Heart right ventricle (tissue), 16 donors: Measurements from ENCODE around the gene DROSHA. TPM values are rescaled to one million over a fixed set of nuclear protein-coding genes. Genes with fewer than 3 reads are reported as not detected.
A peak's percentile ranks its signal among the peaks of the same experiment; 100 is the strongest.

Source experiments
- ATAC-seq, 8 donors: fragments of 200-7000 bp; cut with Tn5 transposase; one replicate each; pipeline ENCODE4 v1.9.1; 2020; ENCODE audit warnings: mild to moderate bottlenecking in 8 of 8, moderate library complexity in 8 of 8, moderate number of reproducible peaks in 1 of 8
- DNase-seq, 2 donors: peaks; one replicate each; pipeline ENCODE4 v3.0.0-alpha.2; 2020
- H3K27ac ChIP-seq, 10 donors: fragments of 200-600 bp; sonication (generic) in 2 of 10; one replicate each; pipeline versions ENCODE4 v1.5.0 to v1.8.0; 2020 to 2022; ENCODE audit warnings: mild to moderate bottlenecking in 3 of 10
- H3K27me3 ChIP-seq, 7 donors: fragments of 200-600 bp; one replicate each; pipeline ENCODE4 v1.8.0; 2021 to 2022; ENCODE audit warnings: mild to moderate bottlenecking in 2 of 7
- H3K36me3 ChIP-seq, 9 donors: fragments of 200-600 bp; sonication (generic) in 1 of 9; one replicate each; pipeline versions ENCODE4 v1.5.0 to v1.8.0; 2020 to 2022; ENCODE audit warnings: mild to moderate bottlenecking in 2 of 9
- H3K4me1 ChIP-seq, 9 donors: fragments of 200-600 bp; sonication (generic) in 1 of 9; one replicate each; pipeline versions ENCODE4 v1.5.0 to v1.8.0; 2020 to 2022; ENCODE audit warnings: mild to moderate bottlenecking in 4 of 9
- H3K4me3 ChIP-seq, 10 donors: fragments of 200-600 bp; sonication (generic) in 2 of 10; one replicate each; pipeline versions ENCODE4 v1.5.0 to v1.8.0; 2020 to 2022; ENCODE audit warnings: mild to moderate bottlenecking in 7 of 10, moderate library complexity in 2 of 10
- H3K9me3 ChIP-seq, 11 donors: fragments of 200-600 bp in 10 of 11; sonication (generic) in 2 of 11; one replicate each; pipeline versions ENCODE4 v1.5.0 to v1.8.0; 2013 to 2022; ENCODE audit warnings: mild to moderate bottlenecking in 2 of 11, control low read depth in 1 of 11, moderate library complexity in 1 of 11
- WGBS, 2 donors: extraction: QIAGEN DNeasy Blood & Tissue Kit; methylation state at CpG; one replicate each; pipeline ENCODE4 v1.1.7; 2013; ENCODE audit warnings: inconsistent platforms in 1 of 2; 5-methylcytosine and 5-hydroxymethylcytosine counted together
- intact Hi-C, 10 donors: fragments of 100-400 bp; cut with DNase I; formaldehyde crosslinking; loops; one replicate each; pipeline versions ENCODE4 v1.11.1 to v1.14.2; 2022
- polyA plus RNA-seq, 2 donors: library from polyadenylated mRNA; stranded (reverse); fragments of 200-250 nt; gene quantifications; one replicate each; pipeline ENCODE4 v1.2.3, GENCODE V29; 2013
- total RNA-seq, 10 donors: library from RNA; stranded (reverse); fragmentation: NEBNext Ultra II Directional in 3 of 10; extraction: Animal tissue kit (Norgen Biotek cat#: 25700) in 3 of 10; gene quantifications; one replicate each; pipeline versions ENCODE4 v1.2.1 to v1.2.4, GENCODE V29; 2021 to 2023
- TF ChIP-seq, protein P1 (sequence below), 9 donors: fragments of 200-600 bp; sonication (generic) in 2 of 9; IDR thresholded peaks; one replicate each; pipeline versions ENCODE4 v1.5.0 to v1.8.0; 2021 to 2022; ENCODE audit warnings: antibody characterized with exemption in 9 of 9, mild to moderate bottlenecking in 5 of 9, moderate library complexity in 1 of 9
- donor health status: Arrhythmogenic right ventricular cardiomyopathy.
- donor health status: ischemic (EF 13 %, LVEDD 7.1; RV severe dilation, severe dysfunction).
- donor health status: healthy with polysubstance abuse.
- donor health status: DM: no; HTN: yes; CAD: no.
- donor health status: DM: no; HTN: no; CAD: no.
- donor health status: ischemic (EF 25% LVEDD 6.9; RV normal size, moderate dysfunction).
- donor health status: ischemic (EF 25% LVEDD 5.7; RV mildly dilated, moderate dysfunction).
- donor health status: healthy.
- donor health status: DM: yes; HTN: yes; CAD: no.
- donor health status: Ischemic cardiomyopathy.
- donor health status: ischemic (EF 35%, LVEDD 5.7; RV mildly dilated, moderate dysfunction).
- donor health status: nonischemic (EF 11% LVEDD 7.7; RV severe dilation, severe dysfunction).
- donor health status: DM: yes; HTN: yes; CAD: no.
- donor health status: PGD.
- donor health status: ischemic (EF 29% LVEDD 5.4; RV normal size, mild dysfunction).
- donor health status: nonischemic (EF 23%, LVEDD 6.1; RV moderate dilation, normal function).

DROSHA gene
- total and polyA plus RNA-seq, 12 donors = 29.8 to 47.6 (median 36.2) TPM

DNA sequence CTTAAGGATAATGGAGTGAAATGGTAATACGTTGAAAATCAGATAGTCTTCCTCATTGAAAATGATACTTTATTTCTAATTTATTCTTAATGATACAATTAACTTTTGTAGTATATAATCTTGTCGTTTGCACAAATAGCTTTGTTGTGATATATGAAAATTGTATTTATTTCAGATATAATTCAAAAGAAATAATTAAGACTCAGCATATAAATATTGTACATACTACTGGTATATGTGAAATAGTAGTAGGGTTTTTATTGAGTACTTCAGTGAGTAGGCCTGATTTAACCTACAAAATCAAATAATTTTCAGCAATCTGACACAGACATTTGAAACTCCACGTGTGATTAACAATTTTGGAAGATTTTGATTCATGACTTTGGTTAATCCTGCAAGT is 5.0 kb upstream of the DROSHA start:
- H3K27ac ChIP-seq = no peak overlapping the region
- WGBS, 2 donors = 90 to 91% methylated on average over 3 of the region's 3 CpGs
- intact Hi-C loops = no loop called here
- no peaks in the 10 kb centered on the region for H3K27me3 ChIP-seq
- no peaks in the 10 kb centered on the region for H3K9me3 ChIP-seq
- TF ChIP-seq, protein P1, sequence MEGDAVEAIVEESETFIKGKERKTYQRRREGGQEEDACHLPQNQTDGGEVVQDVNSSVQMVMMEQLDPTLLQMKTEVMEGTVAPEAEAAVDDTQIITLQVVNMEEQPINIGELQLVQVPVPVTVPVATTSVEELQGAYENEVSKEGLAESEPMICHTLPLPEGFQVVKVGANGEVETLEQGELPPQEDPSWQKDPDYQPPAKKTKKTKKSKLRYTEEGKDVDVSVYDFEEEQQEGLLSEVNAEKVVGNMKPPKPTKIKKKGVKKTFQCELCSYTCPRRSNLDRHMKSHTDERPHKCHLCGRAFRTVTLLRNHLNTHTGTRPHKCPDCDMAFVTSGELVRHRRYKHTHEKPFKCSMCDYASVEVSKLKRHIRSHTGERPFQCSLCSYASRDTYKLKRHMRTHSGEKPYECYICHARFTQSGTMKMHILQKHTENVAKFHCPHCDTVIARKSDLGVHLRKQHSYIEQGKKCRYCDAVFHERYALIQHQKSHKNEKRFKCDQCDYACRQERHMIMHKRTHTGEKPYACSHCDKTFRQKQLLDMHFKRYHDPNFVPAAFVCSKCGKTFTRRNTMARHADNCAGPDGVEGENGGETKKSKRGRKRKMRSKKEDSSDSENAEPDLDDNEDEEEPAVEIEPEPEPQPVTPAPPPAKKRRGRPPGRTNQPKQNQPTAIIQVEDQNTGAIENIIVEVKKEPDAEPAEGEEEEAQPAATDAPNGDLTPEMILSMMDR (IDR thresholded peaks at IDR 0.05) = no peak
- no peak overlapping the region for H3K4me3 ChIP-seq
- DNase-seq (no peak), ATAC-seq (no peak)
- H3K36me3 ChIP-seq = peaks cover 0 to 83% (median 60%) of the 10 kb centered on the region in 9 donors
- H3K4me1 ChIP-seq = peaks cover 0 to 18% (median 13%) of the 10 kb centered on the region in 9 donors

DNA sequence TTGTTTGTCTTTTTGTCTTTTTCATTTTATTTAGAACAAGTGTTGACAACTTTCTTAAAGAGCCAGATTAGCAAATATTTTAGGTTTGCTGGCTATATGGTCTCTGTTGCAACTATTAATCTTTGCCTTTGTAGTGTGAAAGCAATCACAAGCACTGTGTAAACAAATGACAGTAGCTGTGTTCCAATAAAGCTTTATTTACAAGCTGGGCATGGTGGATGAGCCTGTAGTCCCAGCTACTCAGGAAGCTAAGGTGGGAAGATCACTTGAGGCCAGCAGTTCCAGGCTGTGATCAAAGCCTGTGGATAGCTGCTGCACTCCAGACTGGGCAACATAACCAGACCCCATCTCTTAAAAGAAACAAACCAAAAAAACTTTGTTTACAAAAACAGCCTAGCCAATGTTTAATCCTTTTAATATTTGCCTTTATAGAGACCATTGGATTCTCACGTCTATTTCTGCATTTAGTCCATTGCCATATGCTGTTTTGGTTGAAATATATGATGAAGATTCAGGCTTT is 2.7 kb upstream of the DROSHA start:
- TF ChIP-seq, protein P1 (IDR thresholded peaks at IDR 0.05) = no peak
- no peaks in the 10 kb centered on the region for H3K27me3 ChIP-seq
- intact Hi-C loops = no loop called here
- DNase-seq = no peak
- H3K9me3 ChIP-seq = no peaks in the 10 kb centered on the region
- no peak overlapping the region for H3K27ac ChIP-seq
- H3K4me1 ChIP-seq = peaks cover 3 to 36% (median 29%) of the 10 kb centered on the region in 9 donors
- peaks cover 0 to 61% (median 43%) of the 10 kb centered on the region in 9 donors for H3K36me3 ChIP-seq
- no peak overlapping the region for H3K4me3 ChIP-seq
- WGBS, 2 donors = 90 to 93% methylated on average over 1 of the region's 1 CpG
- ATAC-seq = no peak

- TF ChIP-seq, protein P1 (IDR thresholded peaks at IDR 0.05) = no peak
- H3K27me3 ChIP-seq = no peaks in the 10 kb centered on the region
- intact Hi-C loops = no loop called here
- ATAC-seq (peak in 7 of 8 donors; percentile 21 to 57 (median 49)), DNase-seq (peak in 1 of 2 donors; percentile 18)
- H3K4me3 ChIP-seq = peak overlapping the region; percentile 71 to 92 (median 80)
- WGBS, 2 donors = 0% methylated on average over 13 of the region's 13 CpGs
- no peaks in the 10 kb centered on the region for H3K9me3 ChIP-seq
- peaks cover 3 to 37% (median 29%) of the 10 kb centered on the region in 9 donors for H3K4me1 ChIP-seq
- H3K27ac ChIP-seq = peak overlapping the region in 9 of 10 donors; percentile 72 to 89 (median 80)
- peaks cover 0 to 61% (median 37%) of the 10 kb centered on the region in 9 donors for H3K36me3 ChIP-seq
Measured at GRCh38 chr5:31531543-31531887, 378 bp downstream of the DROSHA start.

GRCh38 chr5:31530541-31531265 is 1.2 kb downstream of the DROSHA start:
- TF ChIP-seq, protein P1 (IDR thresholded peaks at IDR 0.05) = no peak
- Histone ChIP-seq H3K4me1 (peaks cover 3 to 37% (median 29%) of the 10 kb centered on the region in 9 donors), H3K4me3 (peak overlapping the region; percentile 71 to 92 (median 80)), H3K27ac (no peak overlapping the region), H3K9me3 (no peaks in the 10 kb centered on the region), H3K36me3 (peaks cover 0 to 61% (median 35%) of the 10 kb centered on the region in 9 donors), H3K27me3 (no peaks in the 10 kb centered on the region)
- intact Hi-C loops = no loop called here
- ATAC-seq = no peak
- WGBS, 2 donors = 80 to 82% methylated on average over 9 of the region's 9 CpGs
- no peak for DNase-seq
